Measurements from ENCODE around the gene ZC3H12A. TPM values are rescaled to one million over a fixed set of nuclear protein-coding genes. Genes with fewer than 3 reads are reported as not detected.

ZC3H12A gene
- total RNA-seq, 1 donor from 2014 or later: 3.0 TPM

DNA sequence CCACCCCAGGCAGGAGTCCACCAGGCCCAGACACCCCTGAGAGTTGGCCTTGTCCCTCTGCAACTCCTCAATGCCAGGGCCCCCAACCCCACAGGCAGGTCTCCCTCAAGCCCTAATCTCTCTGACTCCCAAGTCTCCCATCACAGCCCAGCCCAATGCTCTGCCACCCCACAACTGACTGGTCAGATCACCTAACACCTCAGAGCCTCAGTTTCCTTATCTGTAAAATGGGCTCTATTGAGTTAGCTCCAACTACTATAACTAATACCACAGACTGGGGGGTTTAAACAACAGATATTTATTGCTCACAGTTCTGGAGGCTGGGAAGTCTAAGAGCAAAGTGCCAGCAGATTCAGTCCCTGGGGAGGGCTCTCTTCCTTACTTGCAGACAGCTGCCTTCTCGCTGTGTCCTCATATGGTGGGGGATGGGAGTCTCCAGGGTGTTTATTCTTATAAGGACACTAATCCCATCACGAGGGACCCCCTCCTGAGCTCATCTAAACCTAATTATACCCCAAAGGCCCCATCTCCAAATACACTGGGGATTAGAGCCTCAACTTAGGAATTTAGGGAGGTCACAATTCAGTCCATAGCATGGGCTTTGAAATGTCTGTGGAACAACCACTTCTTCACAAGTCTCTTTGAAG is 34.9 kb upstream of the ZC3H12A start:
- TF ChIP-seq, protein P1, sequence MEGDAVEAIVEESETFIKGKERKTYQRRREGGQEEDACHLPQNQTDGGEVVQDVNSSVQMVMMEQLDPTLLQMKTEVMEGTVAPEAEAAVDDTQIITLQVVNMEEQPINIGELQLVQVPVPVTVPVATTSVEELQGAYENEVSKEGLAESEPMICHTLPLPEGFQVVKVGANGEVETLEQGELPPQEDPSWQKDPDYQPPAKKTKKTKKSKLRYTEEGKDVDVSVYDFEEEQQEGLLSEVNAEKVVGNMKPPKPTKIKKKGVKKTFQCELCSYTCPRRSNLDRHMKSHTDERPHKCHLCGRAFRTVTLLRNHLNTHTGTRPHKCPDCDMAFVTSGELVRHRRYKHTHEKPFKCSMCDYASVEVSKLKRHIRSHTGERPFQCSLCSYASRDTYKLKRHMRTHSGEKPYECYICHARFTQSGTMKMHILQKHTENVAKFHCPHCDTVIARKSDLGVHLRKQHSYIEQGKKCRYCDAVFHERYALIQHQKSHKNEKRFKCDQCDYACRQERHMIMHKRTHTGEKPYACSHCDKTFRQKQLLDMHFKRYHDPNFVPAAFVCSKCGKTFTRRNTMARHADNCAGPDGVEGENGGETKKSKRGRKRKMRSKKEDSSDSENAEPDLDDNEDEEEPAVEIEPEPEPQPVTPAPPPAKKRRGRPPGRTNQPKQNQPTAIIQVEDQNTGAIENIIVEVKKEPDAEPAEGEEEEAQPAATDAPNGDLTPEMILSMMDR (IDR thresholded peaks at IDR 0.05; ENCODE audit: unreplicated experiment): no peak
- Mint-ChIP-seq H3K4me1 (ENCODE audit: low read depth) (no peaks in the 10 kb centered on the region), H3K36me3 (ENCODE audit: insufficient read depth) (no peaks in the 10 kb centered on the region), H3K27ac (no peak overlapping the region), H3K9me3 (ENCODE audit: low read depth) (no peaks in the 10 kb centered on the region), H3K27me3 (peaks cover 36% of the 10 kb centered on the region), H3K4me3 (ENCODE audit: low read depth) (no peak overlapping the region)
- no peak for DNase-seq (ENCODE audit: low spot score, unreplicated experiment)

DNA sequence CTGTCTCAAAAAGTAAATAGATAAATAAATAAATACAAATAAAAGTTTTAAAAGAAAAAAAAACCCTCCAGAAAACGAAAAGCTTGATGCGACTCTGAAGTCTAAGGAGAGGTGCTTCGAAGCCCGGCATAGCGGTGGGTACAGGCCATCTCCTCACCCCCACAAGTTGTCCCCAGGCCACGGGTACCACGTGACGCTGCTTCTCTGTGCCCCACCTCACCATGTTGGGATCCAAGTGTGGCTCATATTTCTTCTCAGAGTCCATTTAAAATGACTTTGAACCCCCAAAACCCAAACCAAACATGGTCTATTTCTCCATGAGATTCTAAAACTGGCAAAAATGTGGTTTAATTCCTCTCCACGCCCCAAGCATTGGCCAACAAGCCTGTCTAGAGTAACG is 32.9 kb upstream of the ZC3H12A start:
- Mint-ChIP-seq H3K36me3 (ENCODE audit: insufficient read depth) (no peaks in the 10 kb centered on the region), H3K27ac (no peak overlapping the region), H3K4me3 (ENCODE audit: low read depth) (no peak overlapping the region), H3K27me3 (peaks cover 40% of the 10 kb centered on the region), H3K9me3 (ENCODE audit: low read depth) (no peaks in the 10 kb centered on the region), H3K4me1 (ENCODE audit: low read depth) (no peaks in the 10 kb centered on the region)
- no peak for DNase-seq (ENCODE audit: low spot score, unreplicated experiment)
- TF ChIP-seq, protein P1 (IDR thresholded peaks at IDR 0.05; ENCODE audit: unreplicated experiment): no peak

DNA sequence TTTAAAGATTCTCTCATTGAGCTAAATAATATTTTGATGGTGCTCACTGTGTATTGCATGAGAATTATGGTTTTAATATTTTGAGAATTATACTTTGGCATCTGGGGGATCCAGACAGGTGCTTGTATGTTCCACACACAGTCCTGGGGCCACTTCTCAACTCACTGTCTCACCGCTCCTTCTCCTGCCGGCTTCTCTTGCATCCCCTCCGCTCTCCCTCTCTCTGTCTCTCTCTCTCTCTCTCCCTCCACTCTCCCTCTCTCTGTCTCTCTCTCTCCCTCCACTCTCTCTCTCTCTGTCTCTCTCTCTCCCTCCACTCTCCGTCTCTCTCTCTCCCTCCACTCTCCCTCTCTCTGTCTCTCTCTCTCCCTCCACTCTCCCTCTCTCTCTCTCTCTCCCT is 32.2 kb upstream of the ZC3H12A start:
- TF ChIP-seq, protein P1 (IDR thresholded peaks at IDR 0.05; ENCODE audit: unreplicated experiment): no peak
- H3K27ac Mint-ChIP-seq: no peak overlapping the region
- H3K27me3 Mint-ChIP-seq: peaks cover 41% of the 10 kb centered on the region
- no peaks in the 10 kb centered on the region for H3K36me3 Mint-ChIP-seq (ENCODE audit: insufficient read depth)
- DNase-seq (ENCODE audit: low spot score, unreplicated experiment): no peak
- no peak overlapping the region for H3K4me3 Mint-ChIP-seq (ENCODE audit: low read depth)
- H3K4me1 Mint-ChIP-seq (ENCODE audit: low read depth): no peaks in the 10 kb centered on the region
- H3K9me3 Mint-ChIP-seq (ENCODE audit: low read depth): no peaks in the 10 kb centered on the region

DNA sequence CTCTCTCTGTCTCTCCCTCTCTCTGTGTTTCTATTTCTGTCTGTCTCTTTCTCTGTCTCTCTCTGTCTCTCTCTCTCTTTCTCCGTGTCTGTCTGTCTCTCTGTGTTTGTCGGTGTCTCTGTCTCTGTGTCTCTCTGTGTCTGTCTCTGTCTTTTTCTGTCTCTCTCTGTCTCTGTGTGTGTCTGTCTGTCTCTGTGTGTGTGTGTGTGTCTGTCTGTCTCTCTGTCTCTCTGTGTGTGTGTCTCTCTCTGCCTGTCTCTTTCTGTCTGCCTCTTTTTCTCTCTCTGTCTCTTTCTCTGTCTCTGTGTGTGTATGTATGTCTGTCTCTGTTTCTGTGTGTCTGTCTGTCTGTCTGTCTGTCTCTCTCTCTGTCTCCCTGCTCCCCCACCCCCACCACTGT is 31.7 kb upstream of the ZC3H12A start:
- Mint-ChIP-seq H3K4me1 (ENCODE audit: low read depth) (no peaks in the 10 kb centered on the region), H3K36me3 (ENCODE audit: insufficient read depth) (no peaks in the 10 kb centered on the region), H3K27ac (no peak overlapping the region), H3K27me3 (peaks cover 40% of the 10 kb centered on the region), H3K4me3 (ENCODE audit: low read depth) (no peak overlapping the region), H3K9me3 (ENCODE audit: low read depth) (no peaks in the 10 kb centered on the region)
- no peak for DNase-seq (ENCODE audit: low spot score, unreplicated experiment)
- TF ChIP-seq, protein P1 (IDR thresholded peaks at IDR 0.05; ENCODE audit: unreplicated experiment): no peak

DNA sequence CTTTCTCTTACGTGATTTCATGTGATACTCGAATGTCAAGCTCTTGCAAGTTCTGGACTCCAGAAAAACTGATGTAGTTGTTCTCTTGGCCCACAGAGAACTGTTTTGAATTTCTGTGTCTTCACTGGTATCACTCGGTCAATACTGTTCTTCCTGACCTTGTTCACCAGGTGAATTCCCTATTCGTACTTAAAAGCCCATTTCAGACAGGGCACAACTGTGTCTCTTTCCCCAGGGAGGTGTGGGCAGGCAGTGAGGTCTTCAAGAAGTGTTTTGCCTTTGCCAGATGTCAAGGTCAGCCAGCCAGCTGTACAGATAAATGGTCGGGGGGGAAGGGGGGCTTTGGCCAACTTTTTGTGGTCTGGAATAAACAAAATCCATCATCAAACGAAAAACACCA is 27.5 kb upstream of the ZC3H12A start:
- H3K27ac Mint-ChIP-seq: no peak overlapping the region
- H3K27me3 Mint-ChIP-seq: peaks cover 41% of the 10 kb centered on the region
- no peaks in the 10 kb centered on the region for H3K36me3 Mint-ChIP-seq (ENCODE audit: insufficient read depth)
- H3K4me1 Mint-ChIP-seq (ENCODE audit: low read depth): no peaks in the 10 kb centered on the region
- no peak for DNase-seq (ENCODE audit: low spot score, unreplicated experiment)
- no peak overlapping the region for H3K4me3 Mint-ChIP-seq (ENCODE audit: low read depth)
- TF ChIP-seq, protein P1 (IDR thresholded peaks at IDR 0.05; ENCODE audit: unreplicated experiment): no peak
- H3K9me3 Mint-ChIP-seq (ENCODE audit: low read depth): no peaks in the 10 kb centered on the region
